ENCODE data around the gene DAPP1.

The DAPP1 gene

GRCh38 chr4:99832758-99833157, 16.1 kb downstream of the DAPP1 start:
- H3K4me1 Mint-ChIP-seq: peaks cover 25 to 47% of the 10 kb centered on the region in 2 donors
- H3K9me3 Mint-ChIP-seq: no peaks in the 10 kb centered on the region
- no peak overlapping the region for H3K27ac Mint-ChIP-seq
- no peaks in the 10 kb centered on the region for H3K27me3 Mint-ChIP-seq
- DNase-seq: no peak
- H3K4me3 Mint-ChIP-seq: no peak overlapping the region
- peaks cover 29 to 54% of the 10 kb centered on the region in 2 donors for H3K36me3 Mint-ChIP-seq
- ATAC-seq (replicated peaks): no peak

- no peaks in the 10 kb centered on the region for H3K27me3 Mint-ChIP-seq
- no peak for ATAC-seq (replicated peaks)
- no peak for DNase-seq
- peaks cover 24 to 47% of the 10 kb centered on the region in 2 donors for H3K4me1 Mint-ChIP-seq
- H3K36me3 Mint-ChIP-seq: peaks cover 33 to 55% of the 10 kb centered on the region in 2 donors
- H3K4me3 Mint-ChIP-seq: no peak overlapping the region
- H3K27ac Mint-ChIP-seq: no peak overlapping the region
- no peaks in the 10 kb centered on the region for H3K9me3 Mint-ChIP-seq
Observed at GRCh38 chr4:99833756-99834155, 17.1 kb downstream of the DAPP1 start.

GRCh38 chr4:99834569-99834968, 17.9 kb downstream of the DAPP1 start:
- Mint-ChIP-seq H3K9me3 (no peaks in the 10 kb centered on the region), H3K27me3 (no peaks in the 10 kb centered on the region), H3K36me3 (peaks cover 40 to 63% of the 10 kb centered on the region in 2 donors), H3K4me3 (no peak overlapping the region), H3K27ac (no peak overlapping the region), H3K4me1 (peaks cover 29 to 55% of the 10 kb centered on the region in 2 donors)
- ATAC-seq (replicated peaks) (no peak), DNase-seq (no peak)

- Mint-ChIP-seq H3K4me1 (peaks cover 28 to 48% of the 10 kb centered on the region in 2 donors), H3K4me3 (no peak overlapping the region), H3K9me3 (no peaks in the 10 kb centered on the region), H3K27me3 (no peaks in the 10 kb centered on the region), H3K36me3 (peaks cover 41 to 63% of the 10 kb centered on the region in 2 donors), H3K27ac (no peak overlapping the region)
- DNase-seq (no peak), ATAC-seq (replicated peaks) (no peak)
Observed at GRCh38 chr4:99835942-99836341, 19.3 kb downstream of the DAPP1 start.

- ATAC-seq (replicated peaks): no peak
- H3K4me3 Mint-ChIP-seq: no peak overlapping the region
- H3K36me3 Mint-ChIP-seq: peaks cover 58 to 77% of the 10 kb centered on the region in 2 donors
- no peak for DNase-seq
- no peaks in the 10 kb centered on the region for H3K27me3 Mint-ChIP-seq
- peaks cover 35 to 63% of the 10 kb centered on the region in 2 donors for H3K4me1 Mint-ChIP-seq
- H3K9me3 Mint-ChIP-seq: peaks cover 2 to 5% of the 10 kb centered on the region in 2 donors
- peak overlapping the region; percentile 47 for H3K27ac Mint-ChIP-seq
Observed at GRCh38 chr4:99838927-99839326, 22.3 kb downstream of the DAPP1 start.

GRCh38 chr4:99841129-99841528, 24.5 kb downstream of the DAPP1 start:
- DNase-seq (no peak), ATAC-seq (replicated peaks) (peak; percentile 75 to 81)
- peaks cover 2 to 5% of the 10 kb centered on the region in 2 donors for H3K9me3 Mint-ChIP-seq
- no peaks in the 10 kb centered on the region for H3K27me3 Mint-ChIP-seq
- peaks cover 61 to 77% of the 10 kb centered on the region in 2 donors for H3K36me3 Mint-ChIP-seq
- H3K27ac Mint-ChIP-seq: peak overlapping the region; percentile 70
- H3K4me1 Mint-ChIP-seq: peaks cover 41 to 64% of the 10 kb centered on the region in 2 donors
- no peak overlapping the region for H3K4me3 Mint-ChIP-seq

- peaks cover 46 to 81% of the 10 kb centered on the region in 2 donors for H3K4me1 Mint-ChIP-seq
- H3K27me3 Mint-ChIP-seq: no peaks in the 10 kb centered on the region
- H3K27ac Mint-ChIP-seq: peak overlapping the region; percentile 87
- DNase-seq (no peak), ATAC-seq (replicated peaks) (no peak)
- peaks cover 67 to 79% of the 10 kb centered on the region in 2 donors for H3K36me3 Mint-ChIP-seq
- H3K4me3 Mint-ChIP-seq: peak overlapping the region in 1 of 2 donors; percentile 5
- H3K9me3 Mint-ChIP-seq: peaks cover 4 to 5% of the 10 kb centered on the region in 2 donors
Observed at GRCh38 chr4:99843413-99843812, 26.8 kb downstream of the DAPP1 start.

GRCh38 chr4:99844048-99844447, 27.4 kb downstream of the DAPP1 start:
- no peak for ATAC-seq (replicated peaks)
- Mint-ChIP-seq H3K4me3 (no peak overlapping the region), H3K4me1 (peaks cover 46 to 81% of the 10 kb centered on the region in 2 donors), H3K36me3 (peaks cover 65 to 77% of the 10 kb centered on the region in 2 donors), H3K9me3 (peaks cover 4 to 5% of the 10 kb centered on the region in 2 donors), H3K27me3 (no peaks in the 10 kb centered on the region), H3K27ac (peak overlapping the region; percentile 87)
- DNase-seq: no peak

- H3K4me3 Mint-ChIP-seq: no peak overlapping the region
- no peaks in the 10 kb centered on the region for H3K27me3 Mint-ChIP-seq
- peaks cover 48 to 84% of the 10 kb centered on the region in 2 donors for H3K4me1 Mint-ChIP-seq
- ATAC-seq (replicated peaks) (no peak), DNase-seq (no peak)
- peak overlapping the region; percentile 86 for H3K27ac Mint-ChIP-seq
- peaks cover 67 to 80% of the 10 kb centered on the region in 2 donors for H3K36me3 Mint-ChIP-seq
- H3K9me3 Mint-ChIP-seq: peaks cover 4 to 5% of the 10 kb centered on the region in 2 donors
Observed at GRCh38 chr4:99845179-99845578, 28.6 kb downstream of the DAPP1 start.

GRCh38 chr4:99845708-99846469, 29.3 kb downstream of the DAPP1 start:
- no peaks in the 10 kb centered on the region for H3K27me3 Mint-ChIP-seq
- H3K4me3 Mint-ChIP-seq: peak overlapping the region; percentile 26 to 36
- peaks cover 4 to 5% of the 10 kb centered on the region in 2 donors for H3K9me3 Mint-ChIP-seq
- H3K4me1 Mint-ChIP-seq: peaks cover 48 to 87% of the 10 kb centered on the region in 2 donors
- H3K27ac Mint-ChIP-seq: peak overlapping the region; percentile 86
- DNase-seq: no peak
- H3K36me3 Mint-ChIP-seq: peaks cover 67 to 80% of the 10 kb centered on the region in 2 donors
- ATAC-seq (replicated peaks): no peak

- Mint-ChIP-seq H3K27ac (peak overlapping the region; percentile 98), H3K27me3 (no peaks in the 10 kb centered on the region), H3K4me3 (peak overlapping the region; percentile 32 to 46), H3K9me3 (peaks cover 4 to 5% of the 10 kb centered on the region in 2 donors), H3K36me3 (peaks cover 60 to 77% of the 10 kb centered on the region in 2 donors), H3K4me1 (peaks cover 48 to 88% of the 10 kb centered on the region in 2 donors)
- no peak for ATAC-seq (replicated peaks)
- DNase-seq: no peak
Observed at GRCh38 chr4:99846891-99847290, 30.3 kb downstream of the DAPP1 start.

- Mint-ChIP-seq H3K36me3 (peaks cover 62 to 77% of the 10 kb centered on the region in 2 donors), H3K9me3 (peaks cover 1 to 5% of the 10 kb centered on the region in 2 donors), H3K27me3 (no peaks in the 10 kb centered on the region), H3K4me1 (peaks cover 51 to 88% of the 10 kb centered on the region in 2 donors), H3K27ac (peak overlapping the region; percentile 98), H3K4me3 (peak overlapping the region; percentile 46 to 60)
- ATAC-seq (replicated peaks) (peak; percentile 77 to 82), DNase-seq (peak; percentile 75)
Observed at GRCh38 chr4:99847362-99847976, 30.8 kb downstream of the DAPP1 start.

GRCh38 chr4:99848591-99849001, 32.0 kb downstream of the DAPP1 start:
- H3K9me3 Mint-ChIP-seq: peaks cover under 1 to 1% of the 10 kb centered on the region in 2 donors
- ATAC-seq (replicated peaks) (no peak), DNase-seq (no peak)
- H3K27ac Mint-ChIP-seq: peak overlapping the region; percentile 98
- peaks cover 63 to 77% of the 10 kb centered on the region in 2 donors for H3K36me3 Mint-ChIP-seq
- H3K4me3 Mint-ChIP-seq: peak overlapping the region in 1 of 2 donors; percentile 29
- no peaks in the 10 kb centered on the region for H3K27me3 Mint-ChIP-seq
- peaks cover 53 to 91% of the 10 kb centered on the region in 2 donors for H3K4me1 Mint-ChIP-seq

GRCh38 chr4:99852199-99852749, 35.6 kb downstream of the DAPP1 start:
- Mint-ChIP-seq H3K4me3 (peak overlapping the region; percentile 69 to 70), H3K36me3 (peaks cover 67 to 85% of the 10 kb centered on the region in 2 donors), H3K4me1 (peaks cover 68 to 93% of the 10 kb centered on the region in 2 donors), H3K27ac (peak overlapping the region; percentile 95), H3K9me3 (peaks cover 5 to 6% of the 10 kb centered on the region in 2 donors), H3K27me3 (no peaks in the 10 kb centered on the region)
- ATAC-seq (replicated peaks): peak; percentile 11 to 12
- no peak for DNase-seq
